ENCODE data around the gene KRTAP12-1.
"Not testable (repeated sequence)": the region's sequence is repeated elsewhere in the genome, so short reads cannot be mapped to it uniquely, and the experiment has no call there.

Gene KRTAP12-1

DNA sequence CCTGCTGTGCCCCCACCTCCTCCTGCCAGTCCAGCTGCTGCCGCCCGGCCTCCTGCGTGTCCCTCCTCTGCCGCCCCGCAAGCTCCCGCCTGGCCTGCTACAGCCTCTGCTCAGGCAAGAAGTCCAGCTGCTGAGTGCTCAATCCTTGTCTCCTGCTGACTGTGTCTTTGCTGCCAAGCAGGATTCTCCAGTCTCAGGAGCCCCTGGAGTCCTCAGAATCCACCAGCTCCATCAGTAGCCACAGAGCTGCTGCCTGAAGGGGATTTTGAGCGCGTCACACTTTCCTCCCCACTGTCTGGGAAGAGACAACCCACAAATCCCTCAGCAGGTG is 34.8 kb downstream of the KRTAP12-1 start:
- DNase-seq (ENCODE audit: low read depth in 3 of 3, low spot score in 1 of 3): no peak

DNA sequence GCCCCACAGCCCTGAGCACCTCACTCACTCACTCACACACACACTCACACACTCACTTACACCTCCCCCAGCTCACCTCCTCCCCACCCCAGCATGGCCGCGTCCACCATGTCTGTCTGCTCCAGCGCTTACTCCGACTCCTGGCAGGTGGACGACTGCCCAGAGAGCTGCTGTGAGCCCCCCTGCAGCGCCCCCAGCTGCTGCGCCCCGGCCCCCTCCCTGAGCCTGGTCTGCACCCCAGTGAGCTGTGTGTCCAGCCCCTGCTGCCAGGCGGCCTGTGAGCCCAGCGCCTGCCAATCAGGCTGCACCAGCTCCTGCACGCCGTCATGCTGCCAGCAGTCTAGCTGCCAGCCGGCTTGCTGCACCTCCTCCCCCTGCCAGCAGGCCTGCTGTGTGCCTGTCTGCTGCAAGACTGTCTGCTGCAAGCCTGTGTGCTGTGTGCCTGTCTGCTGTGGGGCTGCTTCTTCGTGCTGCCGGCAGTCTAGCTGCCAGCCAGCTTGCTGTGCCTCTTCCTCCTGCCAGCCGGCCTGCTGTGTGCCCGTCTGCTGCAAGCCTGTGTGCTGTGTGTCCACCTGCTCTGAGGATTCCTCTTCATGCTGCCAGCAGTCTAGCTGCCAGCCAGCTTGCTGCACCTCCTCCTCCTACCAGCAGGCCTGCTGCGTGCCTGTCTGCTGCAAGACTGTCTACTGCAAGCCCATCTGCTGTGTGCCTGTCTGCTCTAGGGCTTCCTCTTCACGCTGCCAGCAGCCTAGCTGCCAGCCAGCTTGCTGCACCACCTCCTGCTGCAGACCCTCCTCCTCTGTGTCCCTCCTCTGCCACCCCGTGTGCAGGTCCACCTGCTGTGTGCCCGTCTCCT is 35.4 kb downstream of the KRTAP12-1 start, which contains the start of gene KRTAP10-11:
KRTAP10-11 (plus strand) TSS at position 49 of the 856 bp plus-strand sequence; CDS start at position 94, 45 bp downstream.
- not testable (repeated sequence) for DNase-seq (ENCODE audit: low read depth in 3 of 3, low spot score in 1 of 3)

DNA sequence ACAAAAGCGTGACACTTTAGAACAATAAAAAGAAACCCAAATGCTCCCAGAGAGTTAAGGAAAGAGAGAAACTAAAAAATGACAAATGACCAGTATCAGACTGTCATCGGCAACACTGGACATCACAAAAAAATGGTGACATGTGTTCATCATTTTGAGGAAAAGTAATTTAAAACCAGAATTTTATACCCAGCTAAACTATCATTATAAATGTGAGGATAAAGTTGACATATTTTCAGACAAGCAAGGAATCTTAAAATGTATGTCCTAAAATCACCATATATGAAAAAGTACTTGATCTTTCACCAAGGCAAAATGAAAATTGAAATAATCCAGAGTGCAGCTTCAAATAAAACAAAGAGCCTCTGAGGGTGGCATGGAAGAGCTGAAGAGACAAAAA is 37.1 kb downstream of the KRTAP12-1 start:
- no peak for DNase-seq (ENCODE audit: low read depth in 3 of 3, low spot score in 1 of 3)

DNA sequence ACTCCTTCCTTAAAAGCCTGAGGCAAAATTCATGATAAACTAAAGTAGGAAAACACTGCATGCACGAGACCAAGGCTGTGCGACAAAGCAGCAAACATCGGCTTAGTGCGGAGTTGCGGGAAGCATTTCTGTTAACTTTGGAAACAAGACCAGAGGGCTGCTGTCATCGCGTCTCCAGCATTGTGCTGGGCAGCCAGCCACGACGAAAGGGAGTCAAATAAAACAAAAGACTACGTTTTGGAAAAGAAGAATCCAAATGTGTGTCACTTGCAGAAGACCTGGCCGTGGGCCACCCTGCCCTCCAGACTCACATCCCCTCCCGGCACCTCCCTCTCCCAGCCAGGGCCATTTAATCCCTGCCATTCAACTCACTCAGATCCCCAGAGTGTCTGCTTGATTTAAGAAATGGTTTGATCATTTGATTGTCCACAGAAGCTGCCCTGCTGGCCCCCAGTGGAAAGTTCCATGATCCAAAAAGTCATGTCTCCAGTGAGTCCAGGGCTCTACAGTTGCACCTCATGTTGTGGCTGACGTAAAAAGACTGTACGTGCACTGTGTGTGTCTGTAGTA is 38.1 kb downstream of the KRTAP12-1 start:
- no peak for DNase-seq (ENCODE audit: low read depth in 3 of 3, low spot score in 1 of 3)

DNA sequence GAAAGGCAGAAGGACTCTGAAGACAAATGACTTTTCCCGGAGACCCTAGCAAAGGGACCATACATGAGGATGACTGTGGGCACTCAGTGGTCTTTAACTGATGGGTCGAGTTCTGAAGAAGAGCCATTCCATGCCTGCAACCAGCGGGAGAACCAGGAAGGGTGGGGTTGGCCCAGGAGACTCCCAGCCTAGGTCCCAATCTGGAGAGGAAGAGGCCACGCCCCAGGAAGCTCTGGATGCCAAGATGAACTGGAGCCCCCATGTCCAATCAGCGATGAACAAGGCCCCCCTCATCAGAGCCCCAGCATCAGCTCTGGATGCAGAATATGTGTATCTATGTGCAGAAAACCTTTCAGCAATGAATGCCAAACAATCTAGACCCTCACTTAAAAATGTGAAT is 41.2 kb downstream of the KRTAP12-1 start:
- DNase-seq (ENCODE audit: low read depth in 3 of 3, low spot score in 1 of 3): no peak

DNA sequence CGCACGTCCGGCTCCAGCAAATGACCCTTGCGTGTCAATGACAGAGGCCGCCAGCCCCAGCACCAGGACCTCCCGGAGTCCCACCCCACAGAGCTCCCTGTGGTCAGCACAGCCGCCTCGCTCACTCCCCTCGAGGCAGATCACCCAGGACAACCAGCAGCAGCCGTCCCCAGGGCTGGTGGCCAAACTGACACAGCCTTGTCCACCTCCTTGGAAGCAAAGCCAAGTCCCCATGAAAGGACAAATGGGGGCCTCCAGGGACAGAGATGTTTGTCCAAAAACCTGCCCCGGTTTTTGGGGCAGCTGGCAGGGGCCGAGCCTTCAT is 42.7 kb downstream of the KRTAP12-1 start:
- DNase-seq (ENCODE audit: low read depth in 3 of 3, low spot score in 1 of 3): no peak

DNA sequence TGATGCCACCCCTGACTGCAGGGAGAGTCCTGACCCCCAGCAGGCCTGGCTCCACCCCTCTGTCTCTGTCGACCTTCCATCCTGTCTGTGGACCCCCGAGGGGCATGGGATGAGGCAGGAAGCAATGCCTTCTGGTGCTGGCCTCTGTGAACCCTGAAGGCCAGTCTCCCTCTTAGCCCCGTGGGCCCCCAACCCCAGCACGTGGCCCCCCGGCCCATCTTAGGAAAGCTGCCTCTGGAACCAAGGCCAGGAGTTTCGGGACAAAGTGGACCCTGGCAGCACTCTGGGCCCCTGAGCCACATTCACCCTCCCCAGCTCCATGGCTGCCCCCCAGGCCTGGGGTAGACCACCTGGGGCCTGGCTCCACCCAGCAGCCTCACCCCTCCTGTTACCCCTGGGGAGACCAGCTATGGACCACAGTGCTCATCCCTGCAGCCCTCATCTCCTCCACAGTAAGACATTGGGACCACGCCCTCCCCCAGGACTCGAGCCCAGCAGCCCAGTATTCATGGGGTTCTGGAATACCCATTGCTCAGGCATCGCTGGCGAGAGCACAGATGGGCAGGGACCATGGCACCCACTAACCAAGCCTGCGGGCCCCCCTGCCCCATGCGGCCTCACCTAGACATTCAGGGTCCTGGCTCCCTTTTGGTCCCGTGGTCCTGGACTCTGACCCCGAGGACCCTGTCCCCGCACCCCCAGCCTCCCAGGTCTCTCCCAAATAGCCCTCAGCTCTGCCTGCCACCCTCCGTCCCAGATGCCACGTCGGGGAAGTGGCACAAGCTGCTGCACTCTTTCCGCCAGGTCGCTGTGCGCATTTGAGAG is 43.2 kb downstream of the KRTAP12-1 start:
- not testable (repeated sequence) for DNase-seq (ENCODE audit: low read depth in 3 of 3, low spot score in 1 of 3)

DNA sequence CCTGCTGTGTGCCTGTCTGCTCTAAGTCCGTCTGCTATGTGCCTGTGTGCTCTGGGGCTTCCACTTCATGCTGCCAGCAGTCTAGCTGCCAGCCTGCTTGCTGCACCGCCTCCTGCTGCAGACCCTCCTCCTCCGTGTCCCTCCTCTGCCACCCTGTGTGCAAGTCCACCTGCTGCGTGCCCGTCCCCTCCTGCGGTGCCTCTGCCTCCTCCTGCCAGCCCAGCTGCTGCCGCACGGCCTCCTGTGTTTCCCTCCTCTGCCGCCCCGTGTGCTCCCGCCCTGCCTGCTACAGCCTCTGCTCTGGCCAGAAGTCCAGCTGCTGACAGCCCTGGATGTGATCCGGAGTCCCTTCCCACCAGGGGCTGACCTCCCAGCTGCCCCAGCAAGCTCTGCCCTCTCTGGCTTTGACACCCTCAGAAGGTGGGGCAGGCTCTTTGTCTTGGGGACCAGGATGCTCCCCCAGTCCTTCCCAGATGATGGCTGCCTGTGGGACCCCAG is 44.1 kb downstream of the KRTAP12-1 start:
- DNase-seq (ENCODE audit: low read depth in 3 of 3, low spot score in 1 of 3): not testable (repeated sequence)

DNA sequence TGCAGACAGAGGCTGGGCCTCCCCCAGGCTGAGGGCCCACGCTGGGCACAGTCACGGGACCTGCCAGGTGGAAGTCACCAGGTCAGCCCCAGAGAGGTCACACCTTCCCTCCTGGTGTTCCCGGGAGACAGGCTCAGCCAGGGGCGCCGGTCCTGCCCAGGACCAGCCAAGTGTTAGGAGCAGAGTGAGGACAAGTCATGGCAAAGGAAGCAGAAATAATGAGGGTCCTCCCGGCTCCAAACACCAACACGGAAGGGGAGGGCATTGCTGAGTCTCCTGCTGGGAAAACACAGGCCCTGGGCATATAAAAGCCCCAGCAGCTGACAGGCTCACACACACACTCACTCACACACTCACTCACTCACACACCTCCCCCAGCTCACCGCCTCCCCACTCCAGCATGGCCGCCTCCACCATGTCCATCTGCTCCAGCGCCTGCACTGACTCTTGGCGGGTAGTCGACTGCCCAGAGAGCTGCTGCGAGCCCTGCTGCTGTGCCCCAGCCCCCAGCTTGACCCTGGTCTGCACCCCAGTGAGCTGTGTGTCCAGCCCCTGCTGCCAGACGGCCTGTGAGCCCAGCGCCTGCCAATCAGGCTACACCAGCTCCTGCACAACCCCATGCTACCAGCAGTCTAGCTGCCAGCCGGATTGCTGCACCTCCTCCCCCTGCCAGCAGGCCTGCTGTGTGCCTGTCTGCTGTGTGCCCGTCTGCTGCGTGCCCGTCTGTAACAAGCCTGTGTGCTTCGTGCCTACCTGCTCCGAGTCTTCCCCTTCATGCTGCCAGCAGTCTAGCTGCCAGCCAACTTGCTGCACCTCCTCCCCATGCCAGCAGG is 44.7 kb downstream of the KRTAP12-1 start, which contains the start of gene KRTAP10-10:
KRTAP10-10 (plus strand) TSS at position 339 of the 833 bp plus-strand sequence; CDS start at position 401, 62 bp downstream.
- no peak for DNase-seq (ENCODE audit: low read depth in 3 of 3, low spot score in 1 of 3)

DNA sequence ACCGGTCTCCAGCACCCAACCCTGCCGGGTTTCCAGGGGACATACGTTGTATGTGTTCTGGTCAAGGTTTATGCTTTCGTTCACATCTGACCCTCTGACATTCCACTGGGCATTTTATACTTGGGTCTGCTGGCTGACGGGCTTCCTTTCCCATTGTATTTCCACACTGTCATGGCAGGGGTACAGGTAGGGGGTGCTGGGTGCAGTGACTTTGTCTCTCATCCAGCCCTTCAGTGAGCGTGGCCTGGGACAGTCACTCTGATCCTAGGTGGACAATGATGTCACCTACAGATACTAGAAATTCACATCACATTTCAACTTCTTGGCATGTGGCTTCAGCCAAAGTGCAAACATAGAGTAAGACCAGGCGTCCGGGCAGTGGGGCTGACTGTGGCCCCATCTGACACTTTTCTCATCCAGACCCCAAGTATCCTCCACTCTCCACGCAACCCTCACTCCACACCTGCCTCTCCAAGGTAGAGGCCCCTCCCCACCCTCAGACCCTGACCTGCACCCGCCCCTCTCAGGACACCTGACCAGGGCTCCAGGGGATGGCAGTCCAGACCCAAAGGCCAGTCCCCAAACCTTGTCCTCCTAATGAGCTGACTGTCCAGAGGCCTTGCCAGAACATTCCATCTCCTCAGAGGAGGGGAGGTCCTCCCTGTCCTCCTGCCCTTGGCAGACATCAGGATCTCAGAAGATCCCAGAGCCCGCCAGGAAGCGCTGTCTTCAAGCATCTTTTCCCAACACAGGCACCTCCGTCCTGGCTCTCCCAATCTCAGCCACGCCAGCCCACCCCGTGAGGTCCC is 45.5 kb downstream of the KRTAP12-1 start:
- no peak for DNase-seq (ENCODE audit: low read depth in 3 of 3, low spot score in 1 of 3)

DNA sequence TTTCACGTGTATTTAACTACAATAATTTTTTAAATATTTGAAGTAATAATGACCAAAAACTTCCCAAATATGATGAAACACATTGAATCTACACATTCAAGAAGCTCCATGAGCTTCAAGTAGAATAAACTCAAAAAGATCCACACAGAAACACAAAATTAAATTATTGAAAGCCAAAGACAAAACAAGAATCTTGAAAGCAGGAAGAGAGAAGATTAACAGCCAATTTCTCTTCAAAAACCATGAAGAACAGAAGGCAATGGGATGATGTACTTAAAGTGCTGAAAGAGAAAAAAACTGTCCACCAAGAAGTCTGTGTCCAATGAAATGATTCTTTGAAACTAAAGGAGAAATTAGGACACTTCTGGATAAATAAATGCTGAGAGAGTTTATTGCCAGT is 49.9 kb downstream of the KRTAP12-1 start:
- no peak for DNase-seq (ENCODE audit: low read depth in 3 of 3, low spot score in 1 of 3)

Data from stimulated activated CD4-positive, alpha-beta T cell treated with anti-CD3 and anti-CD28 coated beads, TNF-alpha, amount 100 ng/mL, for 1 hour (primary cell).